Stimulated activated CD8-positive, alpha-beta memory T cell treated with anti-CD3 and anti-CD28 coated beads, Interleukin-4, amount 100 ng/mL, for 24 hours (primary cell): Measurements from ENCODE around the gene ARHGAP25.

Source experiments
- DNase-seq: peaks from one replicate; pipeline ENCODE4 v3.0.0-alpha.2; 2020; ENCODE audit warnings: low read depth

Gene ARHGAP25

DNA sequence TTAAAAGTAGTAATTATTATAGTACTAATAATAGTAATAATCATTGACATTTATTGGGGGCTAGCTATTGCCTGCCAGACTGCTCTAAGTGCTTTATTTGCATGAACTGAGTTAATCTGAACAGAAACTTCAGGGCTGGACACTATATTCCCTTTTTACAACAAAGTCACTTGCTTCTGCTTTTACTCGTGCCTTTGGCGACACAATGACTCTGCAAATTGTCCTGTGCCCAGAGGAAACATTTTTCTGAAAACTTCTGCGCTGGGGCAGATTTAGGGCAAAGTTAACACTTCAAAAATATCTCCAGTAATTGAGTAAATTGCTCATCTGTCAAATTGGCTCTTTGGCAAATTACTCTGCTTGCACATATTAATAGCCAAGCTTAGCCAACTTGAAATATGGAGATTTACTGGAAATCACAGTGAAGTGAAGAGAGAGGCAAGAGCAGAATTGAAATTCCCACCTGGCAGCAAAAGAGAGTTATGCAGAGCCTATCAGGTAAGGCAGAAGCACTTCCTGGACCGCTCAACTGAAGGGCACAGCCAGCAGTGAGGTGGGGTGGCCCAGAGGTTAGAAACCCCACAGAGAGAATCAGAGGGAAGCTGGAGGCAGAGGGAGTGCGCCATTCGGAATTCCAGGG, 100.2 kb downstream of the ARHGAP25 start:
- no peak for DNase-seq

- DNase-seq: no peak
Measured at GRCh38 chr2:68835621-68836020, 101.0 kb downstream of the ARHGAP25 start.

GRCh38 chr2:68837164-68837860, 102.7 kb downstream of the ARHGAP25 start:
- DNase-seq: peak; percentile 49

DNA sequence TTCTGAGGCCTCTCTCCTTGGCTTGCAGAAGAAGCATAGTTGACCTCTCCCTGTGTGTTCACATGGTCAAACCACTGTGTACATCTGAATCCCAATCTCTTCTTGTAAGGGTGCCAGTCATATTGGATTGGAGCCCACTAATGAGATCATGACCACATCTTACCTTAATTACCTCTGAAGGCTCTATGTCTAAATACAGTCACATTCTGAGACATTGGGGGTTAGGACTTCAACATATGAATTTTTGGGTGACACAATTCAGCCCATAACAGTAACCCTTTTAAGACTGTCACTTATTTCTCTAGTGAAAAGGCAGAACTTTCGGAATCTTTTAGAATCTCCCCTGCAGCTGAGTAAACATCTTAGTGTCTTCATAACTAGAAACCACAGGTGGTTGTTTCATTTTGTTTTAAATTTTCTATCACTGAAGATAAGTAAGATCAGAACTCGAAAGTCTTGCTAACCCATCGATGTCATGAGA, 103.3 kb downstream of the ARHGAP25 start:
- no peak for DNase-seq

- DNase-seq: no peak
Measured at GRCh38 chr2:68838641-68839040, 104.0 kb downstream of the ARHGAP25 start.

GRCh38 chr2:68839260-68839833, 104.7 kb downstream of the ARHGAP25 start:
- DNase-seq: no peak

DNA sequence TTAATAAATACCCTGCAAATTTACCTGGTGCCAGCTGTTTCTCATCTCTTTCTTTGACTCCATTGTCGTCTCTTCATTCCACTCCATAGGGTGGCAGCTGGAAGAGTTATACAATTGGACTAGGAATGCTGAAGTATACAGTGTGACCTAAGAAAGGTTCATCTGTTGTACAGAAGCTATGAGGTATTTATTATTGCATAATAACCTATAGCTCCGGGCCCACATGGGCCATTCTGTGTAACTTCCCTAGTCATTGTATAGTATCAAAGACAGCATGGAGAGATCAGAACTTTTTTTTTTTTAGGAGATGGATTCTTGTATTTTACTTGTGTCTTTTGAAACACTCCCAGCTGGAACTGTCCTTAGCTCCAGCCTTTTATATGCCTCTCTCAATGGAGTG, 110.4 kb downstream of the ARHGAP25 start:
- no peak for DNase-seq

DNA sequence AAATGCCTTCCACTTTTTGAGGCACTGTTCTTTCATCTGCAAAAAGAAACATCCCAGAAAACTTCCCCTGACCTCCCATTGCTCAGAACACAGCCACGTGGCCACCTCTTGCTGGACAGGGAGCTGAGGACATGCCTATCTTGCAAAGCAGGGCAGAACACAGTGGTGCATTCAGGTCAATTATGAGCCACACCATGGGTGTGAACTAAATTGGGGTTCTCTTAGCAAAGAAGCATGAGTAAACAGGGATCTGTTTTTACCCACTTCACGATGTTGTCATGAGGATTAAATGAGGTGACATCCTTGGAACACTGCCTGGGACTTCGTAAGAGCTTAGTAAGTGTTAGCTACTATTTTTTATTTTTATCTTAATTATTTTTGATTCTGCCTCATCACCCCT, 111.5 kb downstream of the ARHGAP25 start:
- DNase-seq: no peak

DNA sequence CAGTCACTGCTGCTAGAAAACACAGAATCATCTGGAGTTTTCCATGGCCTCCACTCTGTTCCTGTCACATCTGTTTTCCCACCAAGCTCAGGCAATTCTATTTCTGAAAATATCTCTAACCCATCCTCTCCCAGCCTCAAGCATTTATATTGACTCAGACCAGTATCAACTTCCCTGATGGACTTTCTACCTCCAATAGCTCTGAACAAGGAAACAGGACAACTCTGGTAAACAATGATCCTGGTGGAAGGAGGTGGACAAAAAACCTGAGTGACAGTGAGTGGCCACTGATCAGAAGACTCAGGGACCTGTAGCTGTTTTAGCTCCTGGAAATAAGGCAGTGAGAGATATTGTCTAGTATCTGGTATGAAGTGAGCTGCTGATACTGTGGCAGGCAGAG, 113.1 kb downstream of the ARHGAP25 start:
- DNase-seq: no peak

DNA sequence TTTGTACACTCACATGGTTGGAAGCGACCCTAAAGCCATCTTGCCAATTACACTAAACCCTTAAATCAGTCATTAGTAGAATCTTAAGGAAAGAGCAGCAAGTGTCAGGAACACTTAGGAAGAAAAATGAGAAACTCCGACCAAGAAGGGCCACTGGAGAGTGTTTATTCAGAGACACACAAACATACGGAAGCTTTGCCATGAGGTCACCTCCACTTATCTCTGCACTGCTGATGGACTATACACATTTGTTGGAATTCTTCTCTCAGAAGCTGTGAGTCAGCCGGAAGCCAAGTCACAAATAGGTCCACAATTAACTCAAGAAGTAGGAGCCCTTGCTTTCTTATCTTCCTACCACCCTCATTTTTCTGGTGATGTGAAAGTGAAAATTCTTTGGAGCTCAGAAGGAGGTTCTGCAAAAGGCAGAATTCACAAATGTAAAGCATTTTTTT, 115.0 kb downstream of the ARHGAP25 start:
- no peak for DNase-seq

- no peak for DNase-seq
Measured at GRCh38 chr2:68850524-68850923, 115.9 kb downstream of the ARHGAP25 start.

DNA sequence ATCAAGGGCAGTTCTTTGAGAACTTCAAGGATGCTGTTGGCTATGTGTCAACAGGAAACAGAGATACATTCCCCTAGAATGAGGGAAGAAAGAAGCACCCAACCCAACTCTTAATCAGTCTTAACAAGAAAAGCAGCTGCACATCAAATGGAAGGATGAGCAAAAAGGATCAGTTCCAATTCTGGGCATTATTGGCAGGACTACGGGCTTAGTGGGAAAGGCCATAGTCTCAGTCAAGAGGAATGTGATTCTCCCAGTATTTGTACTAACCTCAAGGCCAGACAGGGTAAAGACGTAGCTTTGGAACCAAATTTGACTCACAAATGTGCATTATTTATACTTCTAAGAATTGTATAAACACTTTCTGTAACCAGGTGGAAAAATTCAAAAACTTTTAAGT, 118.4 kb downstream of the ARHGAP25 start:
- DNase-seq: no peak

- DNase-seq: no peak
Measured at GRCh38 chr2:68853915-68854314, 119.3 kb downstream of the ARHGAP25 start.

DNA sequence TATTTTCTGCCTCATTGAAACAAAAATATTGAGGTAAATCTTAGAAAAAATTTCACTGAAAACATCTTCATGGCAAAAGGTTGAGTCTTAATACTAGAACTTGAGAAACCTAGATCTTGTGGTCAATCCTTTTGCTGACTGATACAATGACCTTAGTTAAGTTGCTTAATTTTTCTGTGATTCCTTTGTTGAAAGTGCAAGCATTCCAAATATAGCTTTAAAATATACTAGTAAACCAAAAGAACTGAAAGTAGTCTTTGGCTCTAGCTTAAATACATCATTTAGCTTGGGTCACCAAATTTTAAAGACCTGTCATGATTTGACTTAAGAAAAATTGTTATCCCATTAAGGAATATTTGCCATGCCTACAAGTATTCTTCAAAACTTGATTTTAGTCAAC, 119.9 kb downstream of the ARHGAP25 start:
- DNase-seq: no peak

DNA sequence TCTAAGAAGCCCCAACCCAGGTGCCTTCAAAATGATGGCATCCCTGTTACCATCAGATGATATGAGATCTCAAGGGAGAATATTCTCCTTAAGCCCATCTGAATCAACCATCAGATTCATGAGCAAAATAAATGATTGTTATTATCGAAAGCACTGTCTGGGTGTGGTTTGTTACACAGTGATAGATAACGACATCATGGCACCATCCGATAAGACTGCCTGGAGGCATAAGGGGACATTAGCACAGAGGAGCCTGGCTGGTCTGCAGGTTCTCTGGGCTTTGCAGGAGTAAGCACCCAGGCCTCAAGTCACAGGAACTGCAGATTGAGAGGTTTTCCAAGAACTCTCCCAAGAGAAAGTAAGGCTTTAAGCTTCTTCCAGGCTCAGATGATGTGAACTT, 120.9 kb downstream of the ARHGAP25 start:
- DNase-seq: no peak

GRCh38 chr2:68857202-68857845, 122.7 kb downstream of the ARHGAP25 start:
- no peak for DNase-seq

DNA sequence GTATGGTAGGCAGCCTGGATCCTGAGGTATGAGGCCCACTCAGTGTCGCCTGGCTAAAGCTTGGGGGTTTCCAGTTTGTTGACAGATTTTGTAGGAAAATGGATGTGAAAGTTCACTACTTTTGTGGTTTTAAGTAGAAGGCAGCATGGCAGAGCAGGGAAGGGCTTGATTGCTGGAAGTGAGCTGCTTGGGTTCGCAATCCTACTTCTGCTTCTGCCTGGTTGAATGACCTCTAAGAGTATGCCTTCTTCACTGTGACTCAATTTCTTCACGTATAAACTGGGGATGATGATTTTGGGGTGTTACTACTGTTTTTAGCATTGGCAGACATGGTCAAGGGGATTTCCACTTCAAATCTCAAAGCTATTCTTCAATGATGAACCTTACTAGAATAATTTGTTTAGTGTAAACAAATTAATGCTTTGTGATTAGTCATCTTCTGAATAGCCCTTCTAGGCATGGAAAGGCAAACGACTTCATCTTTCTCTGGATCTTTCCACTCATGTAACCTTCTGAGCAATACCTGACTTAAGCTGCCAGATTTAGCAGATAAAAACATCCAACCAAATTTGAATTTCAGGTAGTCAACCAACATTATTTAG, 123.3 kb downstream of the ARHGAP25 start:
- no peak for DNase-seq

DNA sequence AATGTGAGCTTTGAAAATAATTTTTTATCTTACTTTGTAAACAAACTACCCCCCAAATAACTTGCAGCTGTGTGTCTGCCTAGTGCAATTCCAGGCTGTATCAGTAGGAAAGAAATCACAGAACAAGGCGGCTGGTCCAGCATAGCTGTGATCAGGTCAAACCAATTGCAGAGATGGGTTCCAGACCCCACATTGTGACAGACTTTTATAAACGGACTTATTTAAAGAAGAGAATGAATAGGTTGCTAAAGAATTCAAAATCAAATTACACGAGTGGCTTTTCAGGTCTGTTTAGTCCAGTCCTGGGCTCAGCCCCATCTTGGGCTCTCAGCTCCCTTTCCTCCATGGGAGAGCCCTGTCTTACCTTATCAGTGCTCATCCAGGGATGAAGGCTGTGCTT, 125.5 kb downstream of the ARHGAP25 start:
- DNase-seq: no peak

DNA sequence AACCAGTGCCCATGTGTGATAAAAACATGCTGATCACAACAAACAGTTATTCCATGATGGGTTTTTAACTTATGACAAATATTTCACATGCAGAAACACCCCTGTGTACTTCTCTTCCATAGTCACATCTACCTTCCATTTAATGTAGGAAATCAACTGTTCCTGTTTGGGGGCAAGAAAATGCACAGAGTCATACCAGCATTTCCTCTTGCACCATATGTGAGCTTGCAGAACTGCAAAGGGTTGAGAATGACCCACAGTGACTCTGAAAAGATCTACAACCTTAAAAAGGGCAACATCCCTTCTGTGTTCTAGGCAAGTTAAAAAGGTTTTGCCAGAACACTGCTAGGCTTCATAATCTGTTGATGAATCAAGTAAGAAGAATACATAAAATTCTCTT, 126.7 kb downstream of the ARHGAP25 start:
- no peak for DNase-seq

DNA sequence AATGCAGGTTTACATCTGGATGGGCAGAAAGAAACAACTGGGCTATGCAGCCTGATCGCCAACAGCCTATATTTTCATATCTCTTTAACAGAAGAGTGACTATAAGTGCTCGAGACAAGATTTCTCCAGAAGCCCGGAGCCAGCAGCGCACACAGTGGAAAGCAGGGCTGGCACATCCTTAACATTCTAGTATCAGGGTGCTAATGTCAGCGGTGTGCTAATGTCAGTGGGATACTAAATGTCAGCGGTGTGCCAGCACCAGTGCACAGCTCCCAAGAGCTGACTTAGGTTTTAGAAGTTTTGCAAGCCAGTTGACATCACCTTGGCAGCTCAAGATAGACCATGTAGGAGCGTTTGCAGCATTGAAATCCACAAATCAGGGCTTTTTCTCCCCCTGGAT, 128.3 kb downstream of the ARHGAP25 start:
- DNase-seq: no peak

DNA sequence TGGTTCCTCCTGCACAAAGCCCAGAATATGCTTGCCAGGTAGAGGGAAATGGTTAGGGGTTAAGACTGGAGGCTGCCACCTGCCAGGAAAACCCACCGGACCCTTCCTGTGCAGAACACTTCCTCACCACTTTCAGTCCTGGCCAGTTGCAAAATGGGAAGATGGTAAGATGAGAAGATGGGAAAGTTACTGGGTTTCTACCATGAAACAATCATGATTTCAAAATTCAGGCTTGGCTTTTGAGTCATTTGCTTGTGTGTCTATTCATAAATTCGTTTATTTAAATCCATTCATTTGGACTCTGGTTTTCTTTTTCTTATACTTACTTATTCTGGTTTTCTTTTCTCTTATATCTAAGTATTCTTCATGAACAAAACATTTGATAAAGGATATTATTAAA, 129.4 kb downstream of the ARHGAP25 start:
- DNase-seq: no peak

DNA sequence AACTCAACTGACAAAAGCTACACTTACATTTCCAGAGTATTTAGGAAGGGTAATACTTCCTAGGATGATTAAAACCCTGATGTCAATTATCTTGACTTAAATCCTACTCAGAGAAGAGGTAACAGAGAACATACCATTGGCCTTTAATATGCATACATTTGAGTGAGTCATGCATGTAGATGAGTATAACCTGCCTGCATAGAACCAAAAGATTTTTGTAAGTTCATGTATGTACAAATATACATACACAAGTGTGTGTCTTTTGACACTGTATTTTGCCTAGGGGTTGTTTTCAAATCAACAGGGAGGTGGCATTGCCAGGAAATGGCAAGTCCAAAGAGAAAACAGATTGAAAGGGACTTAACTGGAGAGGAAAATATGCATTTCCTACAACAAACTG, 130.5 kb downstream of the ARHGAP25 start:
- no peak for DNase-seq

DNA sequence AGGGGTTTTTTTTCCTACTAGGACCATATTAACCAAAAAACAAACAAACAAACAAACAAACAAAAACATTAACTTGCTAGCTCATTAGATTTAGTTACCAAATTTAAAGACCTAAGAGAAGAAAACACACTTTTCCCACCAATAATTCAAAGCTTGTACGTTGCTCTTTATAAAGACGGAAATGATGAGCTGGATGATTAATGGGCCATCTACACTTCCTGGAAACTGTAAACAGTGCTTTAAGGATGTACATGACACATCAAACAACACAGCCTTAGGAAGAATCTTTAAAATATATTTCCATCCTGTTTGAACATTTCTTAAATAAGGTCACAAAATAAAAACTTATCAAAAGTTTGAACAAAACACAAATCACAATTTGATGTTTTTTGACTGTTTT, 135.6 kb downstream of the ARHGAP25 start:
- DNase-seq: no peak
